KOPT-K1 (cell line): ENCODE data around the gene ARHGEF10L.

ENCODE experiments used
- H3K27ac ChIP-seq: fragments of 200-600 bp; sonication (generic); 2 replicates; pipeline ENCODE4 v1.5.1; 2016; ENCODE audit warnings: antibody characterized with exemption, mild to moderate bottlenecking, low read depth, low read length; ENCODE audit not compliant: poor library complexity, severe bottlenecking
- H3K36me3 ChIP-seq: fragments of 200-600 bp; sonication (generic); 2 replicates; pipeline ENCODE4 v1.5.1; 2017; ENCODE audit warnings: antibody characterized with exemption, mild to moderate bottlenecking, low read length, moderate library complexity; ENCODE audit not compliant: insufficient read depth
- H3K9me3 ChIP-seq: fragments of 200-600 bp; sonication (generic); 2 replicates; pipeline ENCODE4 v1.5.1; 2017; ENCODE audit warnings: antibody characterized with exemption, low read length, mild to moderate bottlenecking; ENCODE audit not compliant: insufficient read depth, poor library complexity, severe bottlenecking

ARHGEF10L gene

GRCh38 chr1:17535300-17535936 lies 4.1 kb upstream of the ARHGEF10L start:
- Histone ChIP-seq H3K36me3 (no peaks in the 10 kb centered on the region), H3K27ac (no peak overlapping the region), H3K9me3 (no peaks in the 10 kb centered on the region)

- Histone ChIP-seq H3K9me3 (no peaks in the 10 kb centered on the region), H3K36me3 (no peaks in the 10 kb centered on the region), H3K27ac (no peak overlapping the region)
Measured at GRCh38 chr1:17538010-17538409, 1.5 kb upstream of the ARHGEF10L start.

GRCh38 chr1:17538428-17539117 lies 925 bp upstream of the ARHGEF10L start:
- H3K9me3 ChIP-seq: no peaks in the 10 kb centered on the region
- no peak overlapping the region for H3K27ac ChIP-seq
- H3K36me3 ChIP-seq: no peaks in the 10 kb centered on the region

- H3K9me3 ChIP-seq: no peaks in the 10 kb centered on the region
- H3K36me3 ChIP-seq: no peaks in the 10 kb centered on the region
- no peak overlapping the region for H3K27ac ChIP-seq
Measured at GRCh38 chr1:17539118-17539476, 401 bp upstream of the ARHGEF10L start.

- Histone ChIP-seq H3K27ac (no peak overlapping the region), H3K9me3 (no peaks in the 10 kb centered on the region), H3K36me3 (no peaks in the 10 kb centered on the region)
Measured at GRCh38 chr1:17540255-17541001, 930 bp downstream of the ARHGEF10L start.

GRCh38 chr1:17542645-17543044 lies 3.1 kb downstream of the ARHGEF10L start:
- H3K9me3 ChIP-seq: no peaks in the 10 kb centered on the region
- H3K27ac ChIP-seq: no peak overlapping the region
- no peaks in the 10 kb centered on the region for H3K36me3 ChIP-seq

GRCh38 chr1:17544776-17545350 lies 5.4 kb downstream of the ARHGEF10L start:
- H3K27ac ChIP-seq: no peak overlapping the region
- H3K36me3 ChIP-seq: no peaks in the 10 kb centered on the region
- no peaks in the 10 kb centered on the region for H3K9me3 ChIP-seq

GRCh38 chr1:17545356-17545755 lies 5.9 kb downstream of the ARHGEF10L start:
- Histone ChIP-seq H3K27ac (no peak overlapping the region), H3K36me3 (no peaks in the 10 kb centered on the region), H3K9me3 (no peaks in the 10 kb centered on the region)

- no peak overlapping the region for H3K27ac ChIP-seq
- no peaks in the 10 kb centered on the region for H3K36me3 ChIP-seq
- H3K9me3 ChIP-seq: no peaks in the 10 kb centered on the region
Measured at GRCh38 chr1:17546946-17547670, 7.6 kb downstream of the ARHGEF10L start.

- no peak overlapping the region for H3K27ac ChIP-seq
- no peaks in the 10 kb centered on the region for H3K9me3 ChIP-seq
Measured at GRCh38 chr1:17549384-17549783, 9.9 kb downstream of the ARHGEF10L start.

GRCh38 chr1:17550729-17551584 lies 11.5 kb downstream of the ARHGEF10L start:
- no peak overlapping the region for H3K27ac ChIP-seq
- no peaks in the 10 kb centered on the region for H3K36me3 ChIP-seq
- no peaks in the 10 kb centered on the region for H3K9me3 ChIP-seq

More at GRCh38 chr1:17549384-17549783, 9.9 kb downstream of the ARHGEF10L start:
- H3K36me3 ChIP-seq: no peaks in the 10 kb centered on the region

GRCh38 chr1:17551755-17552234 lies 12.3 kb downstream of the ARHGEF10L start:
- Histone ChIP-seq H3K27ac (no peak overlapping the region), H3K36me3 (no peaks in the 10 kb centered on the region), H3K9me3 (no peaks in the 10 kb centered on the region)

GRCh38 chr1:17553975-17554700 lies 14.6 kb downstream of the ARHGEF10L start:
- H3K36me3 ChIP-seq: no peaks in the 10 kb centered on the region
- H3K27ac ChIP-seq: no peak overlapping the region

More at GRCh38 chr1:17553975-17554700, 14.6 kb downstream of the ARHGEF10L start:
- no peaks in the 10 kb centered on the region for H3K9me3 ChIP-seq
